Upper lobe of right lung (tissue), 1 donor: ENCODE measurements around the gene PRKAA2. TPM values are rescaled to one million over a fixed set of nuclear protein-coding genes. Genes with fewer than 3 reads are reported as not detected.
A peak's percentile ranks its signal among the peaks of the same experiment; 100 is the strongest.

Experiments
- ATAC-seq: fragments of 200-7000 bp; cut with Tn5 transposase; one replicate; pipeline ENCODE4 v1.9.1; 2020; ENCODE audit warnings: mild to moderate bottlenecking, moderate library complexity
- DNase-seq: peaks from one replicate; pipeline ENCODE4 v3.0.0-alpha.2; 2020
- H3K27ac ChIP-seq: fragments of 200-600 bp; one replicate; pipeline ENCODE4 v1.8.0; 2022
- H3K27me3 ChIP-seq: fragments of 200-600 bp; one replicate; pipeline ENCODE4 v1.8.0; 2022; ENCODE audit warnings: mild to moderate bottlenecking
- H3K36me3 ChIP-seq: fragments of 200-600 bp; one replicate; pipeline ENCODE4 v1.8.0; 2022
- H3K4me1 ChIP-seq: fragments of 200-600 bp; one replicate; pipeline ENCODE4 v1.8.0; 2022
- H3K4me3 ChIP-seq: fragments of 200-600 bp; one replicate; pipeline ENCODE4 v1.8.0; 2022; ENCODE audit warnings: mild to moderate bottlenecking
- H3K9me3 ChIP-seq: fragments of 200-600 bp; one replicate; pipeline ENCODE4 v1.8.0; 2022
- CTCF ChIP-seq: fragments of 200-600 bp; IDR thresholded peaks from one replicate; pipeline ENCODE4 v1.8.0; 2022; ENCODE audit warnings: antibody characterized with exemption
- intact Hi-C: fragments of 100-400 bp; cut with DNase I; formaldehyde crosslinking; loops from one replicate; pipeline ENCODE4 v1.11.0; 2022
- total RNA-seq: library from RNA; stranded (reverse); fragmentation: NEBNext Ultra II Directional; extraction: Animal tissue kit (Norgen Biotek cat#: 25700); gene quantifications from one replicate; pipeline ENCODE4 v1.2.1, GENCODE V29; 2021
- donor health status: DM: no; HTN: yes; CAD: no; lungs with severe emphysema.

The PRKAA2 gene
- total RNA-seq, 1 donor from 2014 or later, result 3.8 TPM

GRCh38 chr1:56634981-56635380, 10.1 kb upstream of the PRKAA2 start:
- Histone ChIP-seq H3K36me3 (no peaks in the 10 kb centered on the region), H3K4me1 (no peaks in the 10 kb centered on the region), H3K9me3 (no peaks in the 10 kb centered on the region), H3K27me3 (no peaks in the 10 kb centered on the region), H3K4me3 (no peak overlapping the region), H3K27ac (no peak overlapping the region)
- TF ChIP-seq CTCF, result no peak
- DNase-seq, result no peak
- ATAC-seq, result no peak
- intact Hi-C loops, result no loop called here

- no peaks in the 10 kb centered on the region for H3K36me3 ChIP-seq
- no peak for DNase-seq
Measured at GRCh38 chr1:56638248-56638647, 6.9 kb upstream of the PRKAA2 start.

GRCh38 chr1:56639211-56639610, 5.9 kb upstream of the PRKAA2 start:
- ATAC-seq (no peak), DNase-seq (no peak)
- Histone ChIP-seq H3K36me3 (no peaks in the 10 kb centered on the region), H3K4me3 (no peak overlapping the region), H3K4me1 (no peaks in the 10 kb centered on the region), H3K27me3 (no peaks in the 10 kb centered on the region), H3K9me3 (no peaks in the 10 kb centered on the region), H3K27ac (no peak overlapping the region)
- intact Hi-C loops, result no loop called here
- TF ChIP-seq CTCF, result no peak

More at GRCh38 chr1:56638248-56638647, 6.9 kb upstream of the PRKAA2 start:
- H3K9me3 ChIP-seq, result no peaks in the 10 kb centered on the region
- intact Hi-C loops, result no loop called here
- ATAC-seq, result no peak
- H3K4me1 ChIP-seq, result no peaks in the 10 kb centered on the region
- no peak overlapping the region for H3K4me3 ChIP-seq
- no peak for TF ChIP-seq CTCF
- H3K27me3 ChIP-seq, result no peaks in the 10 kb centered on the region
- no peak overlapping the region for H3K27ac ChIP-seq

GRCh38 chr1:56643661-56644060, 1.5 kb upstream of the PRKAA2 start:
- H3K4me3 ChIP-seq, result no peak overlapping the region
- ATAC-seq (no peak), DNase-seq (no peak)
- H3K4me1 ChIP-seq, result no peaks in the 10 kb centered on the region
- H3K27me3 ChIP-seq, result peaks cover 4% of the 10 kb centered on the region
- TF ChIP-seq CTCF, result no peak
- no peak overlapping the region for H3K27ac ChIP-seq
- no peaks in the 10 kb centered on the region for H3K36me3 ChIP-seq
- intact Hi-C loops, result no loop called here
- no peaks in the 10 kb centered on the region for H3K9me3 ChIP-seq

GRCh38 chr1:56644064-56644918, 823 bp upstream of the PRKAA2 start:
- ATAC-seq (peak; percentile 38), DNase-seq (no peak)
- Histone ChIP-seq H3K27me3 (peaks cover 4% of the 10 kb centered on the region), H3K4me3 (peak overlapping the region; percentile 53), H3K9me3 (no peaks in the 10 kb centered on the region), H3K27ac (peak overlapping the region; percentile 30), H3K36me3 (no peaks in the 10 kb centered on the region), H3K4me1 (no peaks in the 10 kb centered on the region)
- intact Hi-C loops, result no loop called here
- no peak for TF ChIP-seq CTCF
